ENCODE results near the gene LSM4.

DNA sequence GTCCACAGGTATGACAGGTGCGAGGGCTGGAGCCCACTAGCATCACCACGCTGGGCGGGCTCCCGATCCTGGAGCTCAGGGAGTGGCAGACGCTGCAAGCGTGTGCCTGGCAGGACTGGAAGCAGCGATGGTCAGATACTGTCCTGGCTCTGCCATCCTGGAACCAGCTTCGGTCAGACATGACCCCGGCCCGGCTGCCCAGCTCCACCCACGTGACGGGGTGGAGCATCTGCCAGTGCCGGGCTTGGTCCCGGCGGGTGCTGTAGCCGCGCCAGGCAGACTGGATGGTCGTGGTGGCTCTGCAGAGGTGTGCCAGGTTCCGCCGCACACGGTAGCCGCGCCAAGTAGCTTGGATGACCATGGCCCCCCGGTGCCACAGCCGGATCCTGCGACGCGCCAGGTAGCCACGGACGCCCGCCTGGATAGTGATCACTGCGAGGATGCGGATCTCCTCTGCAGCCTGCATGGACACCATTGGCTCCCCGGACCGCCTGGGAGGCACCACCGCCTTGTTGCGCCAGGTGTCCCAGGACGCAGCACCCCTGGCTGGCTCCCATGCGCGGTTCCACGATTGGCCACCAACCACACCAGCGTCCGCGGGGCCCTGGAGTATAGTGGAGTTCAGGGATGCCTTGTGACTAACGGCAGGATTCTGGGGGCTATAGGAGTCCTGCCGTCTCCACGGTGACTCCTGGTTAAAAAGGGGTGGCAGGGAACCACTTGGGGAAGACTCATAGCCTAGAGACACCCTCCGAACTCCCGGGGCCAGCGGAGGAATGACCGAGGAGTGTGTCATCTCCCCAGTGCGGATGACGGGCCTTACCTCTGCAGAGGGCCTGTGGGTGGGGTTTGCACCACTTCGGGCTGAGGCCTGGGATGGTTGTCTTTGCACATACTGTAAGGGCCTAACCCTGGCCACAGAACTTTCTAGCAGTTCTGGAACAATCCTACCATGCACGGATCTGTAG, 65.1 kb downstream of the LSM4 start:
- TF ChIP-seq CTCF (IDR thresholded peaks at IDR 0.05) (no peak), EZH2 (IDR thresholded peaks at IDR 0.05) (no peak), EZH2phosphoT487 (IDR thresholded peaks at IDR 0.05) (no peak)

Measured in neural progenitor cell (in vitro differentiated cells).